BE2C (cell line): Measurements from ENCODE around the gene AMBRA1.

Experiments used
- DNase-seq: peaks from one replicate; pipeline ENCODE4 v3.0.0-alpha.2; 2020
- H3K27me3 ChIP-seq: fragments of 250-450 bp; sonication (Bioruptor Pico); 2 replicates; pipeline ENCODE4 v1.5.1; 2020; ENCODE audit warnings: mild to moderate bottlenecking
- H3K36me3 ChIP-seq: fragments of 250-450 bp; sonication (Bioruptor Pico); 2 replicates; pipeline ENCODE4 v1.5.1; 2020; ENCODE audit warnings: mild to moderate bottlenecking
- H3K4me1 ChIP-seq: fragments of 250-450 bp; sonication (Bioruptor Pico); 2 replicates; pipeline ENCODE4 v1.5.1; 2020
- H3K4me3 ChIP-seq: 2 replicates; pipeline ENCODE4 v1.5.1; 2011; ENCODE audit warnings: low read depth, low read length
- H3K9me3 ChIP-seq: fragments of 250-450 bp; sonication (Bioruptor Pico); 2 replicates; pipeline ENCODE4 v1.5.1; 2020
- TF ChIP-seq, protein P1 (sequence below): IDR thresholded peaks from 2 replicates; pipeline ENCODE4 v1.5.1; 2012; ENCODE audit warnings: mild to moderate bottlenecking, low read depth, low read length

AMBRA1 gene

DNA sequence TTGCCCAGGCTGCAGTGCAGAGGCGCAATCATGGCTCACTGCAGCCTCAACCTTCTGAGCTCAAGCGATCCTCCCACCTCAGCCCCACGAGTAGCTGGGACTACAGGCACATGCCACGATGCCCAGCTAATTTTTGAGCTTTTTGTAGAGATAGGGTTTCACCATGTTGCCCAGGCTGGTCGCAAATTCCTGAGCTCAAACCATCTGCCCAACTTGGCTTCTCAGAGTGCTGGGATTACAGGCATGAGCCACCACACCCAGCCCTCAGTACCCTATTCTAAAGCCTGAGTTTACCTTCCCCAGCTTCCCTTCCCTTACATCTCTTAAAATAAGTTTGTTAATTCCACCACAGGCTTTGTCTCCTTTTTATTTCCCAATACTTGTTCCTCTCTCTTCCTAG lies 59.1 kb downstream of the AMBRA1 start:
- H3K27me3 ChIP-seq, result no peaks in the 10 kb centered on the region
- no peak for DNase-seq
- H3K9me3 ChIP-seq, result no peaks in the 10 kb centered on the region
- H3K36me3 ChIP-seq, result no peaks in the 10 kb centered on the region
- no peak overlapping the region for H3K4me3 ChIP-seq
- no peaks in the 10 kb centered on the region for H3K4me1 ChIP-seq
- TF ChIP-seq, protein P1, sequence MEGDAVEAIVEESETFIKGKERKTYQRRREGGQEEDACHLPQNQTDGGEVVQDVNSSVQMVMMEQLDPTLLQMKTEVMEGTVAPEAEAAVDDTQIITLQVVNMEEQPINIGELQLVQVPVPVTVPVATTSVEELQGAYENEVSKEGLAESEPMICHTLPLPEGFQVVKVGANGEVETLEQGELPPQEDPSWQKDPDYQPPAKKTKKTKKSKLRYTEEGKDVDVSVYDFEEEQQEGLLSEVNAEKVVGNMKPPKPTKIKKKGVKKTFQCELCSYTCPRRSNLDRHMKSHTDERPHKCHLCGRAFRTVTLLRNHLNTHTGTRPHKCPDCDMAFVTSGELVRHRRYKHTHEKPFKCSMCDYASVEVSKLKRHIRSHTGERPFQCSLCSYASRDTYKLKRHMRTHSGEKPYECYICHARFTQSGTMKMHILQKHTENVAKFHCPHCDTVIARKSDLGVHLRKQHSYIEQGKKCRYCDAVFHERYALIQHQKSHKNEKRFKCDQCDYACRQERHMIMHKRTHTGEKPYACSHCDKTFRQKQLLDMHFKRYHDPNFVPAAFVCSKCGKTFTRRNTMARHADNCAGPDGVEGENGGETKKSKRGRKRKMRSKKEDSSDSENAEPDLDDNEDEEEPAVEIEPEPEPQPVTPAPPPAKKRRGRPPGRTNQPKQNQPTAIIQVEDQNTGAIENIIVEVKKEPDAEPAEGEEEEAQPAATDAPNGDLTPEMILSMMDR, result no peak

DNA sequence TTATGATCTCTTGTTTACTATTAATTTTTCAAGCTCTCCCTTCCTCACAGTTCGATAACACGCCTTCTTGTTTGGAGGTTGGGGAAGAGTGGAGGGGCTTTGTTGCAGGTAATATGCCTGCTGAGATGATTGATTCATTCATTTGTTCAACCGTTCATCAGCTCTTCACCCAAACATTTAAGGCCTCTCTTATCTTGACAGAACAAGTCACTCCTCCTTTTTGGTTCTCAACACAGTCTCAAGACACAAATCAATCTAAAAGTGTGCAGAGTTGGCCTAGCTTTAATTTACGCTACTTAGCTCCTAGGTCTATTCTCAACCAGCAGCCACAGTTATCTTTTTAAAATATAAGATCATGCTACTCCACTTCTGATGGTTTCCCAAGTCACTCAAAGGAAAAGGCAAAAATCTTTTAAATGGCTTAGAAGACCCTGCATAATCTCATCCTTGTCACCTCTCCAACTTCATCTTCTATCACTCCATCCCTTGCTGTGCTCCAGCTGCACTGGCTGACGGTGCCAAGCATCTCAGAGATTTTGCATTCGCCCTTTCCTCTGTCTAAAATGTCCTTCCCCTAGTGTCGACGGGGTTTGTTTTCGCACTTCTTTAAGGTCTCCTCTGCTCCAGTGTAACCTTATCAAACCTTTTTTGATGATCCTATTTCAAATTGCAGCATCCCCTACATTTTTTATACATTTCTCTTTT lies 60.3 kb downstream of the AMBRA1 start:
- no peaks in the 10 kb centered on the region for H3K4me1 ChIP-seq
- H3K4me3 ChIP-seq, result no peak overlapping the region
- TF ChIP-seq, protein P1, result no peak
- H3K36me3 ChIP-seq, result no peaks in the 10 kb centered on the region
- H3K27me3 ChIP-seq, result no peaks in the 10 kb centered on the region
- DNase-seq, result no peak
- no peaks in the 10 kb centered on the region for H3K9me3 ChIP-seq

DNA sequence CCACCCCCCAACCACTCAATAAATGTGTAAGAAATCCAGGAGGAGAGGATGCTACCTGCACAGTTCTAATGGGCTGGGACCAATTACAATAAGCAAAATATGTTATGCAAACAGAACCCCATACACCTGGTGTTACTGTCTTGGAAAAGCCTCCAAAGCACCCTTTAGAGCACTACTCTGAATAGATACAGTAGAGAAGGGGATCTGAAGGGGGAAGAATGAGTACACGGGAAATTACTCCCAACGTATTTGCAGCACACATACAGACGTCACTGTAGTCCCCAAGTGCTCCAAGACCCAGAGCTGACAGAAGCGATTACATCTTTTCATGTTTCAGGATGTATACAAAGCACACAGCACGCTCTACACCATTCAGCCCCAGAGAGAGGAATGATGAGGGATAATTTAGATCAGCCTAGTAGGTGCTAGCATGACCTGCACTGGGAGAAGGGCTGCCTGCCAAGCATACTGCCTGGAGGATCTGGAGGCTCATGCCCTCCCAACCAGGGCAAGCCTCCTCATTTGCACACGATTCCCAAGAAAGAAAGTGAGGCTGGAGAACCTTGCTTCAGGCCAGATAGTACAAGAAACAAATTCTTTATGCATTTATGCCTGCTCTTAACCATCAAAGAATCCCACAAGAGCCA lies 63.8 kb downstream of the AMBRA1 start:
- no peak for DNase-seq
- Histone ChIP-seq H3K36me3 (no peaks in the 10 kb centered on the region), H3K27me3 (no peaks in the 10 kb centered on the region), H3K4me3 (no peak overlapping the region), H3K4me1 (no peaks in the 10 kb centered on the region), H3K9me3 (no peaks in the 10 kb centered on the region)
- TF ChIP-seq, protein P1, result no peak

DNA sequence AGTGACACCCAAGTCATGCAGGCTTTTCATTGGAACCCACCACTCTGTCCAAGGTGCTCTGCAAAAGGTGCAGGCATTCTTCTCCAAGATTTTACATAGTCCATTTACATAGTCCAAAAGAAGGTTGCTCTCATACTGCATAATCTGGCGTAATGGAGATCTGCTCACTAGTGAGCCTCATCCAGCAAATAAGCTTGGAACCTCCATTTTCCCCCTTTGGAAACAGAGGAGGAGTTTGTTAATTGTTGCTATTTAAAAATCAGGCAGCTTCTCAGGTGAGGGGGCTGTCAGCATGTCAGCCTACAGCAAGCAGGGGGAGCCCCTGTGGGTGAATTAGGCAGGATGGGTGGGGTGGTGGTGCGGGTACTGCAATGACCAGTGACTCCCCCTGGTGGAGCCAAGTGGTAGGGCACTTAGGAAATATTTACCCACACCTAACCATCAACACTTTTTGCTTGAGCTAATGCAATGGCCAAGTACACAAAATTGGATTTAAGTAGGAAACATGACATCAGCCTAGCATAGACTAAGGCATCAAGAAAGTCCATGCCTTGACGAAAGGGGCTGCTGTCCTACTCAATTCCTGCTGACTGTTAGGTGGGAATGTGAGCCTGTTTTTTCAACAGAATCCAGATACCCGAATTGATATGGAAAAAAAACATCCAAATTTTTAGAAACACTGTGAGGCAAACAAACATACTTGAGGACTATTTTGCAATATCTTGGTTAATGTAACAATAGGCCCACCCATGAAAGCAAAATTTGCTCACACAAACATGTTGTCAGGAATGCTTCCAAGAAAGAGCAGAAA lies 64.5 kb downstream of the AMBRA1 start:
- peak; percentile 66 for DNase-seq
- H3K4me1 ChIP-seq, result no peaks in the 10 kb centered on the region
- H3K36me3 ChIP-seq, result no peaks in the 10 kb centered on the region
- H3K27me3 ChIP-seq, result no peaks in the 10 kb centered on the region
- no peaks in the 10 kb centered on the region for H3K9me3 ChIP-seq
- H3K4me3 ChIP-seq, result no peak overlapping the region
- TF ChIP-seq, protein P1, result peak; percentile 79

DNA sequence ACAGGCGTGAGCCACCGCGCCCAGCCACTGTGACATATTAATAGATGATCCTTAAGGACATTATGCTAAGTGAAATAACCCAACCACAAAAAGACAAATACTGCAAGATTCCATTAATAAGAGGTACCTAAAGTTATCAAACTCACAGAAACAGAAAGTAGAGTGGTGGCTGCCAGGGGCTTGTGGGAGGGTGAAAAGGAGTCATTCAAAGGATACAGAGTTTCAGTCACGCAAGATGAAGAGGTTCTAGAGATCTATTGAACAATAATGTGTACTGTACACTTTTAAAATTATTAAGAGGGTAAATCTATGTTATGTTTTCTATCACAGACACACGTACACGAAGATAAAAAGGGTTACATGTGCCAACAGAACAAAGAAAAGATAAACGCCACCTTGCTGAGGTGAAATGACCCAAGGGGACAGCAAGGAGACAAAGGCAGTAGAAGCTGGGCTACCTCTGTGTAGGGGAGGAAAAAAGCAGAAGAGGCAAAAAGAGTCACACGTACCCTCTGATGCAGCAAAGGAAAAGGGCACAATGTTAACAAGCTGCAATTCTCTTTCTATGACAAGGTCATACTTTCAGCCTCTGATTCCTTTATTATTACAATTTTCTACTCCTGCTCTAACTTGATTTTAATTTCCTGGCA lies 65.3 kb downstream of the AMBRA1 start:
- TF ChIP-seq, protein P1, result no peak

More for the DNA sequence above, 65.3 kb downstream of the AMBRA1 start:
- Histone ChIP-seq H3K4me1 (no peaks in the 10 kb centered on the region), H3K4me3 (no peak overlapping the region), H3K27me3 (no peaks in the 10 kb centered on the region), H3K9me3 (no peaks in the 10 kb centered on the region), H3K36me3 (no peaks in the 10 kb centered on the region)
- no peak for DNase-seq
